Mesenchymal stem cell (in vitro differentiated cells and primary cell): ENCODE data around the gene FICD.

Experiments used
- DNase-seq: peaks from one replicate; pipeline ENCODE4 v3.0.0-alpha.2; 2013
- H2AFZ ChIP-seq: one replicate; pipeline ENCODE4 v1.6.1; 2013; ENCODE audit warnings: low read depth, mild to moderate bottlenecking, control low read depth, inconsistent platforms, low read length, moderate library complexity
- H2AK5ac ChIP-seq: 2 replicates; pipeline ENCODE4 v1.6.1; 2013; ENCODE audit warnings: low read length, moderate library complexity, mild to moderate bottlenecking, inconsistent platforms; ENCODE audit not compliant: severe bottlenecking
- H2BK120ac ChIP-seq: one replicate; pipeline ENCODE4 v1.6.1; 2013; ENCODE audit warnings: low read depth, mild to moderate bottlenecking, inconsistent platforms, low read length, moderate library complexity
- H2BK12ac ChIP-seq, 2 experiments: one replicate each; pipeline ENCODE4 v1.6.1; 2013; ENCODE audit warnings: inconsistent platforms in 2 of 2, low read length in 2 of 2, mild to moderate bottlenecking in 2 of 2, moderate library complexity in 2 of 2, control low read depth in 1 of 2
- H2BK15ac ChIP-seq: one replicate; pipeline ENCODE4 v1.6.1; 2013; ENCODE audit warnings: mild to moderate bottlenecking, low read depth, inconsistent platforms; ENCODE audit not compliant: poor library complexity, severe bottlenecking
- H2BK5ac ChIP-seq: 2 replicates; pipeline ENCODE4 v1.6.1; 2013; ENCODE audit warnings: low read depth, mild to moderate bottlenecking, low read length, control low read depth, inconsistent platforms; ENCODE audit not compliant: poor library complexity, severe bottlenecking
- H3K14ac ChIP-seq, 2 experiments: one replicate each; pipeline ENCODE4 v1.6.1; 2013; ENCODE audit warnings: inconsistent platforms in 2 of 2, low read length in 2 of 2, control low read depth in 1 of 2, mild to moderate bottlenecking in 1 of 2, moderate library complexity in 1 of 2
- H3K18ac ChIP-seq, 2 experiments: one replicate each; pipeline ENCODE4 v1.6.1; 2013; ENCODE audit warnings: inconsistent platforms in 2 of 2, low read length in 2 of 2, control low read depth in 1 of 2, low read depth in 1 of 2, mild to moderate bottlenecking in 1 of 2
- H3K23ac ChIP-seq, 2 experiments: one replicate each; pipeline ENCODE4 v1.6.1; 2013; ENCODE audit warnings: inconsistent platforms in 2 of 2, low read length in 2 of 2, mild to moderate bottlenecking in 2 of 2, moderate library complexity in 2 of 2, control low read depth in 1 of 2
- H3K27ac ChIP-seq: 2 replicates; pipeline ENCODE4 v1.5.1; 2013; ENCODE audit warnings: mild to moderate bottlenecking, moderate library complexity, low read length, control low read depth, inconsistent platforms; ENCODE audit not compliant: poor library complexity, severe bottlenecking
- H3K27me3 ChIP-seq, 2 experiments: 2 replicates each; pipeline versions ENCODE4 v1.6.1 to v1.7.0; 2013; ENCODE audit warnings: low read length in 2 of 2, mild to moderate bottlenecking in 2 of 2, moderate library complexity in 2 of 2, control low read depth in 1 of 2, inconsistent platforms in 1 of 2; ENCODE audit not compliant: control insufficient read depth in 1 of 2, insufficient read depth in 1 of 2
- H3K36me3 ChIP-seq, 2 experiments: 2 replicates each; pipeline versions ENCODE4 v1.6.1 to v1.7.0; 2013; ENCODE audit warnings: low read length in 2 of 2, control low read depth in 1 of 2, inconsistent platforms in 1 of 2, low read depth in 1 of 2, mild to moderate bottlenecking in 1 of 2; ENCODE audit not compliant: insufficient read depth in 2 of 2, control insufficient read depth in 1 of 2
- H3K4ac ChIP-seq, 2 experiments: one replicate each; pipeline ENCODE4 v1.6.1; 2013; ENCODE audit warnings: inconsistent platforms in 2 of 2, low read length in 2 of 2, mild to moderate bottlenecking in 2 of 2, moderate library complexity in 2 of 2, control low read depth in 1 of 2, low read depth in 1 of 2
- H3K4me1 ChIP-seq: 2 replicates; pipeline ENCODE4 v1.6.1; 2013; ENCODE audit warnings: low read depth, low read length, control low read depth; ENCODE audit not compliant: control insufficient read depth, insufficient read depth
- H3K4me2 ChIP-seq: 2 replicates; pipeline ENCODE4 v1.6.1; 2013; ENCODE audit warnings: low read length, mild to moderate bottlenecking, inconsistent platforms; ENCODE audit not compliant: poor library complexity, severe bottlenecking
- H3K4me3 ChIP-seq, 2 experiments: 2 replicates each; pipeline versions ENCODE4 v1.5.1 to v1.7.0; 2013; ENCODE audit warnings: low read length in 2 of 2, mild to moderate bottlenecking in 2 of 2, control low read depth in 1 of 2, low read depth in 1 of 2; ENCODE audit not compliant: insufficient read depth in 1 of 2
- H3K79me1 ChIP-seq: replicated peaks from 2 replicates; pipeline ENCODE4 v1.6.1; 2013; ENCODE audit warnings: mild to moderate bottlenecking, control low read depth, low read length, inconsistent platforms; ENCODE audit not compliant: poor library complexity, severe bottlenecking
- H3K9ac ChIP-seq: 2 replicates; pipeline ENCODE4 v1.7.0; 2013; ENCODE audit warnings: mild to moderate bottlenecking, low read length, moderate library complexity
- H3K9me3 ChIP-seq: 2 replicates; pipeline ENCODE4 v1.7.0; 2013; ENCODE audit warnings: mild to moderate bottlenecking, low read length; ENCODE audit not compliant: control insufficient read depth
- H4K8ac ChIP-seq: one replicate; pipeline ENCODE4 v1.6.1; 2013; ENCODE audit warnings: inconsistent platforms, mild to moderate bottlenecking, low read length, moderate library complexity
- H4K91ac ChIP-seq: one replicate; pipeline ENCODE4 v1.6.1; 2013; ENCODE audit warnings: mild to moderate bottlenecking, low read length, inconsistent platforms
- WGBS: methylation state at CpG from one replicate; pipeline ENCODE4 v1.1.7; 2013; ENCODE audit warnings: mixed read lengths; 5-methylcytosine and 5-hydroxymethylcytosine counted together

FICD gene

GRCh38 chr12:108478611-108479206 lies 36.4 kb upstream of the FICD start:
- 31% methylated on average over 8 of the region's 8 CpGs for WGBS
- H3K27ac ChIP-seq = no peak overlapping the region
- no peaks in the 10 kb centered on the region for H3K9me3 ChIP-seq
- H2AK5ac ChIP-seq = no peak overlapping the region
- H3K27me3 ChIP-seq = peaks cover 0 to 16% of the 10 kb centered on the region in 2 experiments
- H3K14ac ChIP-seq = no peak overlapping the region
- H3K4me3 ChIP-seq = no peak overlapping the region
- no peaks in the 10 kb centered on the region for H3K36me3 ChIP-seq
- no peak overlapping the region for H3K18ac ChIP-seq
- H3K79me1 ChIP-seq = no peaks in the 10 kb centered on the region
- no peak overlapping the region for H4K91ac ChIP-seq
- DNase-seq = no peak
- peaks cover 8% of the 10 kb centered on the region for H3K4me1 ChIP-seq
- no peak overlapping the region for H3K4me2 ChIP-seq
- no peak overlapping the region for H3K4ac ChIP-seq
- H3K23ac ChIP-seq = no peak overlapping the region
- H2BK15ac ChIP-seq = no peak overlapping the region
- H2BK5ac ChIP-seq = no peak overlapping the region
- no peak overlapping the region for H2BK12ac ChIP-seq
- no peak overlapping the region for H4K8ac ChIP-seq
- H2AFZ ChIP-seq = no peak overlapping the region
- no peak overlapping the region for H2BK120ac ChIP-seq
- no peak overlapping the region for H3K9ac ChIP-seq

- no peak overlapping the region for H4K91ac ChIP-seq
- no peak overlapping the region for H2BK120ac ChIP-seq
- H3K9ac ChIP-seq = no peak overlapping the region
- no peak for DNase-seq
- peaks cover 8% of the 10 kb centered on the region for H3K4me1 ChIP-seq
- H3K79me1 ChIP-seq = no peaks in the 10 kb centered on the region
- no peak overlapping the region for H3K4me3 ChIP-seq
- no peak overlapping the region for H2AK5ac ChIP-seq
- H4K8ac ChIP-seq = no peak overlapping the region
- H3K27ac ChIP-seq = no peak overlapping the region
- H3K14ac ChIP-seq = no peak overlapping the region
- no peak overlapping the region for H2BK12ac ChIP-seq
- no peak overlapping the region for H2BK15ac ChIP-seq
- peaks cover 0 to 16% of the 10 kb centered on the region in 2 experiments for H3K27me3 ChIP-seq
- no peak overlapping the region for H2AFZ ChIP-seq
- 83% methylated on average over 6 of the region's 6 CpGs for WGBS
- H3K23ac ChIP-seq = no peak overlapping the region
- H2BK5ac ChIP-seq = no peak overlapping the region
- no peaks in the 10 kb centered on the region for H3K9me3 ChIP-seq
- H3K18ac ChIP-seq = no peak overlapping the region
- no peak overlapping the region for H3K4ac ChIP-seq
- H3K4me2 ChIP-seq = no peak overlapping the region
- no peaks in the 10 kb centered on the region for H3K36me3 ChIP-seq
Observed at GRCh38 chr12:108479364-108480070, 35.6 kb upstream of the FICD start.

- H3K18ac ChIP-seq = no peak overlapping the region
- H3K4me3 ChIP-seq = no peak overlapping the region
- no peaks in the 10 kb centered on the region for H3K79me1 ChIP-seq
Observed at GRCh38 chr12:108482717-108483212, 32.3 kb upstream of the FICD start.

GRCh38 chr12:108483213-108484059 lies 31.6 kb upstream of the FICD start:
- Histone ChIP-seq H2AFZ (no peak overlapping the region), H3K4ac (no peak overlapping the region), H3K9ac (no peak overlapping the region), H4K8ac (no peak overlapping the region), H3K4me1 (peaks cover 8% of the 10 kb centered on the region), H3K9me3 (peaks cover 6% of the 10 kb centered on the region), H4K91ac (no peak overlapping the region), H3K79me1 (no peaks in the 10 kb centered on the region), H2BK12ac (no peak overlapping the region), H3K23ac (no peak overlapping the region), H2AK5ac (no peak overlapping the region), H3K36me3 (no peaks in the 10 kb centered on the region), H2BK5ac (no peak overlapping the region), H3K4me2 (peak overlapping the region; percentile 57), H3K18ac (no peak overlapping the region), H3K14ac (no peak overlapping the region), H3K27me3 (peaks cover 0 to 16% of the 10 kb centered on the region in 2 experiments), H3K4me3 (no peak overlapping the region), H2BK15ac (no peak overlapping the region), H2BK120ac (no peak overlapping the region), H3K27ac (peak overlapping the region; percentile 13)
- WGBS = 45% methylated on average over 4 of the region's 6 CpGs
- no peak for DNase-seq

More at GRCh38 chr12:108482717-108483212, 32.3 kb upstream of the FICD start:
- 38% methylated on average over 10 of the region's 11 CpGs for WGBS
- H2BK5ac ChIP-seq = no peak overlapping the region
- no peak overlapping the region for H2AK5ac ChIP-seq
- no peak for DNase-seq
- H3K4ac ChIP-seq = no peak overlapping the region
- H3K23ac ChIP-seq = no peak overlapping the region
- no peak overlapping the region for H2BK15ac ChIP-seq
- H3K14ac ChIP-seq = no peak overlapping the region
- peak overlapping the region; percentile 79 for H3K27ac ChIP-seq
- H3K9me3 ChIP-seq = peaks cover 6% of the 10 kb centered on the region
- H4K91ac ChIP-seq = no peak overlapping the region
- H3K27me3 ChIP-seq = peaks cover 0 to 16% of the 10 kb centered on the region in 2 experiments
- H3K9ac ChIP-seq = no peak overlapping the region
- H3K4me2 ChIP-seq = peak overlapping the region; percentile 57
- H3K36me3 ChIP-seq = no peaks in the 10 kb centered on the region
- H2AFZ ChIP-seq = no peak overlapping the region
- no peak overlapping the region for H4K8ac ChIP-seq
- H2BK120ac ChIP-seq = no peak overlapping the region
- peaks cover 8% of the 10 kb centered on the region for H3K4me1 ChIP-seq
- no peak overlapping the region for H2BK12ac ChIP-seq
